T-cell (primary cell): ENCODE results near the gene KLF13. TPM values are rescaled to one million over a fixed set of nuclear protein-coding genes. Genes with fewer than 3 reads are reported as not detected.

Experiments used
- ATAC-seq, 4 experiments: fragments of 200-7000 bp in 3 of 4; fragments of 150-1000 bp in 1 of 4; cut with Tn5 transposase; replicated peaks in 1 of 4; 1 replicate in 3 of 4; 2 replicates in 1 of 4; pipeline ENCODE4 v1.10.0; 2021; ENCODE audit warnings: moderate library complexity in 3 of 4, mild to moderate bottlenecking in 2 of 4, moderate number of reproducible peaks in 1 of 4
- CTCF ChIA-PET, 2 donors: fragments of 300-600 bp; sonication (Branson Sonifier 250); formaldehyde crosslinking; loops; one replicate each; lab custom pipeline; 2022; ENCODE audit warnings: antibody characterized with exemption in 2 of 2; lab: Charles Lee
- POLR2A ChIA-PET, 2 donors: fragments of 300-600 bp; sonication (Branson Sonifier 250); formaldehyde crosslinking; loops; one replicate each; lab custom pipeline; 2022; ENCODE audit warnings: antibody characterized with exemption in 2 of 2; lab: Charles Lee
- DNase-seq, 35 experiments: peaks; one replicate each; pipeline versions ENCODE4 v3.0.0 to v3.0.0-alpha.2; 2013 to 2023
- H3K27ac ChIP-seq: one replicate; pipeline ENCODE4 v1.5.1; 2013; ENCODE audit warnings: low read length
- H3K27me3 ChIP-seq, 2 experiments: replicated peaks in 1 of 2; 1 replicate in 1 of 2; 2 replicates in 1 of 2; pipeline versions ENCODE4 v1.6.1 to v1.7.0; 2013; ENCODE audit warnings: low read length in 1 of 2, mixed read lengths in 1 of 2; ENCODE audit not compliant: control insufficient read depth in 2 of 2, insufficient read depth in 2 of 2; ENCODE audit errors: extremely low read depth in 1 of 2
- H3K36me3 ChIP-seq, 2 donors: 1 replicate in 1 of 2; 2 replicates in 1 of 2; pipeline versions ENCODE4 v1.6.1 to v1.7.0; 2013; ENCODE audit warnings: low read length in 1 of 2; ENCODE audit not compliant: control insufficient read depth in 2 of 2, insufficient read depth in 1 of 2; ENCODE audit errors: extremely low read depth in 1 of 2
- H3K4me1 ChIP-seq, 2 experiments: 1 replicate in 1 of 2; 2 replicates in 1 of 2; pipeline versions ENCODE4 v1.6.1 to v1.7.0; 2013; ENCODE audit warnings: low read length in 2 of 2, mixed read lengths in 1 of 2; ENCODE audit not compliant: insufficient read depth in 2 of 2, control insufficient read depth in 1 of 2; ENCODE audit errors: extremely low read depth in 1 of 2
- H3K4me3 ChIP-seq, 2 donors: 1 replicate in 1 of 2; 2 replicates in 1 of 2; pipeline versions ENCODE4 v1.5.1 to v1.7.0; 2013; ENCODE audit warnings: mild to moderate bottlenecking in 2 of 2, low read length in 1 of 2, moderate library complexity in 1 of 2; ENCODE audit not compliant: control insufficient read depth in 1 of 2; ENCODE audit errors: extremely low read depth in 1 of 2
- H3K9me3 ChIP-seq: 2 replicates; pipeline ENCODE4 v1.7.0; 2013
- H3K27ac Mint-ChIP-seq, 2 donors: one replicate each; pipeline ENCODE4 v1.8.0; 2020 to 2021; ENCODE audit warnings: mild to moderate bottlenecking in 2 of 2, mixed read lengths in 2 of 2
- H3K27me3 Mint-ChIP-seq, 2 donors: one replicate each; pipeline ENCODE4 v1.8.0; 2021 to 2022; ENCODE audit warnings: mixed read lengths in 2 of 2
- H3K36me3 Mint-ChIP-seq: one replicate; pipeline ENCODE4 v1.8.0; 2021; ENCODE audit warnings: mixed read lengths
- H3K4me1 Mint-ChIP-seq, 3 donors: one replicate each; pipeline ENCODE4 v1.8.0; 2020 to 2022; ENCODE audit warnings: mixed read lengths in 3 of 3, mild to moderate bottlenecking in 1 of 3
- H3K4me3 Mint-ChIP-seq, 3 donors: one replicate each; pipeline ENCODE4 v1.8.0; 2020 to 2022; ENCODE audit warnings: mild to moderate bottlenecking in 3 of 3, mixed read lengths in 3 of 3, moderate library complexity in 3 of 3
- H3K9me3 Mint-ChIP-seq, 3 donors: one replicate each; pipeline ENCODE4 v1.8.0; 2020 to 2022; ENCODE audit warnings: mixed read lengths in 3 of 3
- WGBS: methylation state at CpG from one replicate; pipeline ENCODE4 v1.1.5; 2013; ENCODE audit warnings: missing lambda C conversion rate; ENCODE audit not compliant: insufficient coverage; 5-methylcytosine and 5-hydroxymethylcytosine counted together
- total RNA-seq, 35 experiments: library from RNA in 6 of 35; stranded (reverse) in 6 of 35; fragments of 120-200 nt in 1 of 35; gene quantifications; one replicate each; pipeline versions ENCODE4 v1.2.1 to v1.2.4 and lab custom pipeline; 2013 to 2026

The KLF13 gene
- total RNA-seq, 5 donors from 2014 or later (not counting 1 experiment from before 2014, with no cell fraction given): 218 to 327 (median 288) TPM

DNA sequence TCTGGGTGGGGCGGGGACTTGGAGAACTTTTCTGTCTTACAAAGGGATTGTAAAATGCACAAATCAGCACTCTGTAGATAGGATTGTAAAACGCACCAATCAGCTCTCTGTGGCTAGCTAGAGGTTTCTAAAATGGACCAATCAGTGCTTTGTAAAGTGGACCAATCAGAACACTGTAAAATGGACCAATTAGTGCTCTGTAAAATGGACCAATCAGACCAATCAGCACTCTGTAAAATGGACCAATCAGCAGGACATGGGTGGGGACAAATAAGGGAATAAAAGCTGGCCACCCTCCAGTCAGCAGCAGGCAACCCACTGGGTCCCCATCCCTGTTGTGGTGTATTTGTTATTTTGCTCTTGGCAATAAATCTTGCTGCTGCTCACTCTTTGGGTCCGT, 77.7 kb downstream of the KLF13 start:
- H3K27ac Mint-ChIP-seq: peak overlapping the region; percentile 74 to 87
- peaks cover 22 to 33% (median 32%) of the 10 kb centered on the region in 3 donors for H3K4me1 Mint-ChIP-seq
- H3K9me3 Mint-ChIP-seq: peaks cover 7 to 10% (median 7%) of the 10 kb centered on the region in 3 donors
- DNase-seq (no peak), ATAC-seq (no peak)
- no peaks in the 10 kb centered on the region for H3K9me3 ChIP-seq
- peaks cover 0 to 19% of the 10 kb centered on the region in 2 experiments for H3K4me1 ChIP-seq
- 100% methylated on average over 2 of the region's 3 CpGs for WGBS
- H3K36me3 ChIP-seq: no peaks in the 10 kb centered on the region
- no peak overlapping the region for H3K4me3 ChIP-seq
- H3K36me3 Mint-ChIP-seq: peaks cover 6% of the 10 kb centered on the region
- no peak overlapping the region for H3K4me3 Mint-ChIP-seq
- peaks cover 4 to 7% of the 10 kb centered on the region in 2 donors for H3K27me3 Mint-ChIP-seq
- peaks cover 0 to 12% of the 10 kb centered on the region in 2 experiments for H3K27me3 ChIP-seq
- H3K27ac ChIP-seq: no peak overlapping the region
- POLR2A ChIA-PET: interaction anchor here in 1 of 2 donors (0.7 kb wide), 1 partner anchor 41 kb away, joined by 3 read pairs; no protein-coding TSS in a partner anchor
- CTCF ChIA-PET: no interaction called here

DNA sequence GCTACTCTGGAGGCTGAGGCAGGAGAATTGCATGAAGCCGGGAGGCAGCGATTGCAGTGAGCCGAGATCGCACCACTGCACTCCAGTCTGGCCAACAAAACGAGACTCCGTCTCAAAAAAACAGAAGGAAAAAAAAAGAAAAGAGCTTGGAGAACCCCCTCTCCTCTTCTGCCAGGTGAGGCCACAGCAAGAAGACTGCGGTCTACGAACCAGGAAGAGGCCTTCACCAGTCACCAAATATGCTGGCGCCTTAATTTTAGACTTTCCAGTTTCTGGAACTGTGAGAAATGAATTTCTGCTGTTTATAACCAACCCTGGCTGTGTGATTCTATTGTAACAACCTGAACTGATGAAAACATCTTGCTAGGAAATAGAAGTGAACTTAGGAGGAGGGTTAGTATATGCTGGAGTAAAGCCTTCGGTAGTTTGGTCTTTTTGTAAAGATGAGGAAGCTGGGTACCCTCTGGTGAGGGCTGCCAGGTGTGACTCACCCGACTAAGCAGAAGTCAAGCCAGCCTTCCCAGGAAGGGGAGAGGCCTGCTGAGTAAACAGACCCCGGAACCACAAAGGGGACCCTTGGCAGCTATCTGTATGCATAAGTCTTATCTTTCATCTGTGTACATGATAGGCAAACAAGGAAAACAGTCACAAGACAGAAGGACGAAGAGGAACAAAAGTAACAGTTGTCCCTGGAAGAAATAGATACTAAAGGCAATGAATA, 78.7 kb downstream of the KLF13 start:
- peak in 1 of 35 experiments; percentile 25 for DNase-seq
- H3K4me3 Mint-ChIP-seq: peak overlapping the region in 2 of 3 donors; percentile 47 to 51
- H3K27ac ChIP-seq: no peak overlapping the region
- no peak overlapping the region for H3K4me3 ChIP-seq
- ChIA-PET CTCF (no interaction called here), POLR2A (no interaction called here)
- H3K9me3 ChIP-seq: no peaks in the 10 kb centered on the region
- 74% methylated on average over 7 of the region's 13 CpGs for WGBS
- peak; percentile 57 to 90 (median 74) for ATAC-seq
- peaks cover 0 to 13% of the 10 kb centered on the region in 2 experiments for H3K4me1 ChIP-seq
- no peaks in the 10 kb centered on the region for H3K36me3 ChIP-seq
- peaks cover 0 to 12% of the 10 kb centered on the region in 2 experiments for H3K27me3 ChIP-seq
- peaks cover 21 to 24% (median 21%) of the 10 kb centered on the region in 3 donors for H3K4me1 Mint-ChIP-seq
- H3K27me3 Mint-ChIP-seq: peaks cover 4 to 7% of the 10 kb centered on the region in 2 donors
- peaks cover 7 to 19% (median 9%) of the 10 kb centered on the region in 3 donors for H3K9me3 Mint-ChIP-seq
- peaks cover 8% of the 10 kb centered on the region for H3K36me3 Mint-ChIP-seq
- peak overlapping the region; percentile 74 to 87 for H3K27ac Mint-ChIP-seq

- no peak overlapping the region for H3K4me3 ChIP-seq
- no peak overlapping the region for H3K4me3 Mint-ChIP-seq
- ATAC-seq (no peak), DNase-seq (no peak)
- H3K36me3 ChIP-seq: no peaks in the 10 kb centered on the region
- no CpG with 5 or more reads among the region's 1 CpG for WGBS
- H3K27ac Mint-ChIP-seq: no peak overlapping the region
- H3K4me1 Mint-ChIP-seq: peaks cover 21 to 22% (median 21%) of the 10 kb centered on the region in 3 donors
- H3K4me1 ChIP-seq: peaks cover 0 to 13% of the 10 kb centered on the region in 2 experiments
- H3K27me3 Mint-ChIP-seq: peaks cover 4 to 7% of the 10 kb centered on the region in 2 donors
- no peaks in the 10 kb centered on the region for H3K9me3 ChIP-seq
- H3K27ac ChIP-seq: no peak overlapping the region
- H3K27me3 ChIP-seq: peaks cover 0 to 6% of the 10 kb centered on the region in 2 experiments
- ChIA-PET CTCF (interaction anchor here (0.5 to 0.6 kb wide), 2 partner anchors 104 to 107 kb away, joined by 3 to 4 read pairs; no protein-coding TSS in a partner anchor), POLR2A (no interaction called here)
- H3K9me3 Mint-ChIP-seq: peaks cover 7 to 19% (median 9%) of the 10 kb centered on the region in 3 donors
- peaks cover 8% of the 10 kb centered on the region for H3K36me3 Mint-ChIP-seq
Measured at GRCh38 chr15:31407376-31407775, 80.7 kb downstream of the KLF13 start.

DNA sequence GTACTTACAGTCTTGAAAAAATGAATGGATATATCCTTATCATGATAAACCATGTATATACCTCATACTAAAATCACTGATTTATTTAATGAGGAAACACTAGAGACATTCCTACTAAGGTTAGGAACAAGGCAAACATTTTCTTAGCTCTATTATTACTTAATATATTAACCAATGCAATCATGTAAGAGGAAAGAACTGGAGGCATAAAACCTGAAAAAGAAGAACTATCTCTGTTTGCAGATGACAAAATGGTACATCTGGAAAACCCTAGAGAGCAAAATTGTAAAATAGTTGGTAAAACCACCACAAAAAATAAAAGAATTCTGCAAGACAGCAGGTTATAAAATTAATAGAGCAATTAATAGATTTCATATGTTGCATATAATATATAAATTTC, 81.2 kb downstream of the KLF13 start:
- Mint-ChIP-seq H3K9me3 (peaks cover 7 to 19% (median 9%) of the 10 kb centered on the region in 3 donors), H3K27me3 (peaks cover 4 to 7% of the 10 kb centered on the region in 2 donors), H3K27ac (no peak overlapping the region), H3K36me3 (peaks cover 8% of the 10 kb centered on the region), H3K4me1 (peaks cover 23 to 25% (median 24%) of the 10 kb centered on the region in 3 donors), H3K4me3 (no peak overlapping the region)
- no peak overlapping the region for H3K4me3 ChIP-seq
- no peak for DNase-seq
- CTCF ChIA-PET: interaction anchor here (0.5 to 0.6 kb wide), 2 partner anchors 104 to 107 kb away, joined by 3 to 4 read pairs; no protein-coding TSS in a partner anchor
- H3K36me3 ChIP-seq: no peaks in the 10 kb centered on the region
- peaks cover 0 to 13% of the 10 kb centered on the region in 2 experiments for H3K4me1 ChIP-seq
- peaks cover 0 to 4% of the 10 kb centered on the region in 2 experiments for H3K27me3 ChIP-seq
- POLR2A ChIA-PET: no interaction called here
- no peak for ATAC-seq
- H3K27ac ChIP-seq: no peak overlapping the region
- H3K9me3 ChIP-seq: no peaks in the 10 kb centered on the region

DNA sequence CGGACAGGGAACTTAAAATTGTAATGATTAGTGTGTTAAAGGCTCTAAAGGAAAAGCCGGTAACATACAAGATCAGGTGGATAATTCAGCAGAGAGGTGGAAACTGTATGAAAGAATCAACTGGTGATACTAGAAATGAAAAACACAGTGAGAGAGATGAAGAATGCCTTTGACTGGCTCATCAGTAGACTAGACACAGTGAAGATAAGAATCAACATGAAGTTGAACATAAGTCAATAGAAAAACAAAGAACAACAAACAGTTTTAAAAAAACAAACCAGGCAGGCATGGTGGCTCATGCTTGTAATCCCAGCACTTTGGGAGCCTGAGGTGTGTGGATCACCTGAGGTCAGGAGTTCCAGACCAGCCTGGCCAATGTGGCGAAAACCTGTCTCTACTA, 82.1 kb downstream of the KLF13 start:
- H3K4me1 Mint-ChIP-seq: peaks cover 27 to 29% (median 28%) of the 10 kb centered on the region in 3 donors
- no peak overlapping the region for H3K27ac ChIP-seq
- ChIA-PET POLR2A (no interaction called here), CTCF (no interaction called here)
- H3K27me3 Mint-ChIP-seq: peaks cover 4 to 10% of the 10 kb centered on the region in 2 donors
- peaks cover 7 to 19% (median 9%) of the 10 kb centered on the region in 3 donors for H3K9me3 Mint-ChIP-seq
- H3K36me3 ChIP-seq: no peaks in the 10 kb centered on the region
- no peak overlapping the region for H3K27ac Mint-ChIP-seq
- peaks cover 8% of the 10 kb centered on the region for H3K36me3 Mint-ChIP-seq
- no peak overlapping the region for H3K4me3 Mint-ChIP-seq
- peaks cover 0 to 4% of the 10 kb centered on the region in 2 experiments for H3K27me3 ChIP-seq
- DNase-seq (no peak), ATAC-seq (no peak)
- H3K9me3 ChIP-seq: no peaks in the 10 kb centered on the region
- WGBS: 100% methylated on average over 2 of the region's 3 CpGs
- no peak overlapping the region for H3K4me3 ChIP-seq
- H3K4me1 ChIP-seq: peaks cover 0 to 13% of the 10 kb centered on the region in 2 experiments

- WGBS: no CpG with 5 or more reads among the region's 2 CpGs
- ChIA-PET POLR2A (no interaction called here), CTCF (no interaction called here)
- Histone ChIP-seq H3K4me1 (peaks cover 0 to 13% of the 10 kb centered on the region in 2 experiments), H3K4me3 (no peak overlapping the region), H3K27ac (no peak overlapping the region), H3K36me3 (no peaks in the 10 kb centered on the region), H3K9me3 (no peaks in the 10 kb centered on the region), H3K27me3 (no peaks in the 10 kb centered on the region)
- Mint-ChIP-seq H3K27ac (no peak overlapping the region), H3K9me3 (peaks cover 7 to 19% (median 9%) of the 10 kb centered on the region in 3 donors), H3K4me3 (no peak overlapping the region), H3K36me3 (peaks cover 8% of the 10 kb centered on the region), H3K27me3 (peaks cover 4 to 10% of the 10 kb centered on the region in 2 donors), H3K4me1 (peaks cover 23 to 26% (median 26%) of the 10 kb centered on the region in 3 donors)
- DNase-seq (no peak), ATAC-seq (no peak)
Measured at GRCh38 chr15:31409171-31409570, 82.5 kb downstream of the KLF13 start.
